HL-60 (cell line): Measurements from ENCODE around the gene ARHGAP24.

ENCODE experiments used
- GABPA ChIP-seq: IDR thresholded peaks from 2 replicates; pipeline ENCODE4 v1.6.1; 2012; ENCODE audit warnings: low read depth
- REST ChIP-seq: IDR thresholded peaks from 2 replicates; pipeline ENCODE4 v1.6.1; 2012; ENCODE audit warnings: low read depth; ENCODE audit not compliant: insufficient replicate concordance

DNA sequence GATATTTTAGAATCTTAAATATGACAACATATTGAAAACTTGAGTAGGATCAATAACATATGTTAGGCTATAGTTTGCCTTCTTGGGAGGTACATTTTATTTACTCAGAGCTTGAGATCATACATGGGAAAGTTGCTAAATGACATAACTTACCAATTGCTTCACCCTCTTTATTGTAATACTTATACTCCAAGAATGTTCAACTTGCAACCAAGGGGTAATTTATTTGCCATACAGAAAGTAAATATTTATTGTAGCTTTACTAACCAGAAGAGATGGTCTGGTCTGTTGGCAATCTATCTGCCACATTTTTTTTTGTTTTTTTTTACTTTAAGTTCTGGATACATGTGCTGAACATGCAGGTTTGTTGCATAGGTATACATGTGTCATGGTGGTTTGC is 426.6 kb downstream of the ARHGAP24 start:
- TF ChIP-seq GABPA (no peak), REST (no peak)
